B cell (primary cell): ENCODE data around the gene SGTA. TPM values are rescaled to one million over a fixed set of nuclear protein-coding genes. Genes with fewer than 3 reads are reported as not detected.
A peak's percentile ranks its signal among the peaks of the same experiment; 100 is the strongest.

Source experiments
- ATAC-seq: fragments of 200-7000 bp; cut with Tn5 transposase; one replicate; pipeline ENCODE4 v1.10.0; 2021; ENCODE audit warnings: low read depth, mild to moderate bottlenecking, moderate number of reproducible peaks, moderate library complexity
- CTCF ChIA-PET: fragments of 350-600 bp; sonication (Branson Sonifier 250); formaldehyde crosslinking; loops from one replicate; lab custom pipeline; 2021; ENCODE audit warnings: antibody characterized with exemption, inconsistent platforms; lab: Charles Lee
- POLR2A ChIA-PET: fragments of 350-600 bp; sonication (Branson Sonifier 250); formaldehyde crosslinking; loops from one replicate; lab custom pipeline; 2021; ENCODE audit warnings: antibody characterized with exemption; lab: Charles Lee
- DNase-seq: peaks from one replicate; pipeline ENCODE4 v3.0.0; 2013
- H2AFZ ChIP-seq: 2 replicates; pipeline ENCODE4 v1.6.1; 2012; ENCODE audit warnings: mild to moderate bottlenecking, low read depth, low read length; ENCODE audit not compliant: insufficient read depth, poor library complexity, severe bottlenecking
- H3K27ac ChIP-seq, 2 donors: 1 replicate in 1 of 2; 2 replicates in 1 of 2; pipeline ENCODE4 v1.5.1; 2012 to 2013; ENCODE audit warnings: low read length in 2 of 2, mild to moderate bottlenecking in 2 of 2, moderate library complexity in 1 of 2
- H3K27me3 ChIP-seq, 4 experiments: fragments of 200-600 bp in 1 of 4; sonication (generic) in 1 of 4; replicated peaks in 1 of 4; 1 replicate in 2 of 4; 2 replicates in 2 of 4; pipeline versions ENCODE4 v1.6.1 to v1.7.0; 2013 to 2016; ENCODE audit warnings: low read length in 3 of 4, mild to moderate bottlenecking in 2 of 4, mixed read lengths in 1 of 4, moderate library complexity in 1 of 4; ENCODE audit not compliant: insufficient read depth in 4 of 4, control insufficient read depth in 3 of 4; ENCODE audit errors: control extremely low read depth in 1 of 4
- H3K36me3 ChIP-seq, 2 experiments: replicated peaks in 1 of 2; 1 replicate in 1 of 2; 2 replicates in 1 of 2; pipeline versions ENCODE4 v1.6.1 to v1.7.1; 2013; ENCODE audit warnings: low read length in 1 of 2; ENCODE audit not compliant: insufficient read depth in 2 of 2, control insufficient read depth in 1 of 2; ENCODE audit errors: control extremely low read depth in 1 of 2, extremely low read depth in 1 of 2
- H3K4me1 ChIP-seq, 2 donors: fragments of 200-600 bp in 1 of 2; sonication (generic) in 1 of 2; 1 replicate in 1 of 2; 2 replicates in 1 of 2; pipeline versions ENCODE4 v1.5.1 to v1.6.1; 2013 to 2017; ENCODE audit warnings: low read length in 2 of 2; ENCODE audit not compliant: control insufficient read depth in 2 of 2, insufficient read depth in 2 of 2
- H3K4me2 ChIP-seq: replicated peaks from 2 replicates; pipeline ENCODE3; 2012; ENCODE audit warnings: mild to moderate bottlenecking, low read depth, low read length; ENCODE audit not compliant: poor library complexity, severe bottlenecking
- H3K4me3 ChIP-seq, 5 experiments: fragments of 200-600 bp in 1 of 5; sonication (generic) in 1 of 5; 1 replicate in 3 of 5; 2 replicates in 2 of 5; pipeline versions ENCODE4 v1.5.1 to v1.7.0; 2011 to 2016; ENCODE audit warnings: low read length in 4 of 5, mild to moderate bottlenecking in 4 of 5, low read depth in 2 of 5, control low read depth in 1 of 5, moderate library complexity in 1 of 5; ENCODE audit not compliant: insufficient read depth in 1 of 5; ENCODE audit errors: control extremely low read depth in 1 of 5, extremely low read depth in 1 of 5
- H3K79me2 ChIP-seq: fragments of 200-600 bp; sonication (generic); one replicate; pipeline ENCODE4 v1.6.0; 2016; ENCODE audit warnings: low read length; ENCODE audit not compliant: control insufficient read depth, insufficient read depth
- H3K9ac ChIP-seq: fragments of 200-600 bp; sonication (generic); 2 replicates; pipeline ENCODE4 v1.6.1; 2017; ENCODE audit warnings: mild to moderate bottlenecking, low read length, moderate library complexity
- H3K9me3 ChIP-seq, 3 donors: one replicate each; pipeline versions ENCODE4 v1.6.1 to v1.7.1; 2013; ENCODE audit warnings: low read length in 2 of 3; ENCODE audit not compliant: control insufficient read depth in 2 of 3, insufficient read depth in 1 of 3; ENCODE audit errors: control extremely low read depth in 1 of 3
- H4K20me1 ChIP-seq: 2 replicates; pipeline ENCODE4 v1.6.0; 2012; ENCODE audit warnings: mild to moderate bottlenecking, low read length; ENCODE audit not compliant: insufficient read depth, control insufficient read depth, poor library complexity, severe bottlenecking
- H3K27ac Mint-ChIP-seq: one replicate; pipeline ENCODE4 v1.8.0; 2021; ENCODE audit warnings: mixed read lengths
- H3K27me3 Mint-ChIP-seq: one replicate; pipeline ENCODE4 v1.8.0; 2021; ENCODE audit warnings: mixed read lengths
- H3K4me1 Mint-ChIP-seq: one replicate; pipeline ENCODE4 v1.8.0; 2021; ENCODE audit warnings: mixed read lengths
- H3K4me3 Mint-ChIP-seq: one replicate; pipeline ENCODE4 v1.8.0; 2021; ENCODE audit warnings: mixed read lengths
- H3K9me3 Mint-ChIP-seq: one replicate; pipeline ENCODE4 v1.8.0; 2022; ENCODE audit warnings: mixed read lengths; ENCODE audit not compliant: insufficient read depth
- CTCF ChIP-seq: fragments of 200-600 bp; IDR thresholded peaks from one replicate; pipeline ENCODE4 v1.8.0; 2022; ENCODE audit warnings: antibody characterized with exemption, mild to moderate bottlenecking
- EZH2 ChIP-seq: IDR thresholded peaks from 2 replicates; pipeline ENCODE4 v1.6.1; 2012; ENCODE audit warnings: borderline replicate concordance, low read depth, mild to moderate bottlenecking, moderate library complexity, low read length; ENCODE audit not compliant: insufficient read depth, poor library complexity, severe bottlenecking
- WGBS: methylation state at CpG from one replicate; pipeline ENCODE4 v1.1.5; 2013; ENCODE audit warnings: missing lambda C conversion rate; ENCODE audit not compliant: insufficient coverage; 5-methylcytosine and 5-hydroxymethylcytosine counted together
- intact Hi-C: fragments of 100-400 bp; cut with micrococcal nuclease; formaldehyde crosslinking; loops from one replicate; pipeline ENCODE4 v1.10.0; 2022
- polyA plus RNA-seq: library from polyadenylated mRNA; depleted of rRNA; stranded (reverse); fragments of >200 nt; gene quantifications from 2 replicates; pipeline ENCODE4 v1.2.3, GENCODE V29; 2012
- total RNA-seq, 2 donors: library from RNA; stranded (reverse); fragments of 120-200 nt in 1 of 2; gene quantifications; 1 replicate in 1 of 2; 2 replicates in 1 of 2; pipeline versions ENCODE4 v1.2.3 to v1.2.4, GENCODE V29; 2013 to 2022

SGTA gene
- total and polyA plus RNA-seq, 2 donors (not counting 1 experiment from before 2014, with no cell fraction given): 36.6 to 42.0 TPM

GRCh38 chr19:2740314-2740656, 42.8 kb downstream of the SGTA start:
- intact Hi-C loops: loop anchor here (1.0 to 10.0 kb wide), 4 partner anchors 9 to 265 kb away; partner anchors contain the start of genes GADD45B, GNG7 and SGTA
- CTCF ChIA-PET: interaction anchor here (1.1 to 2.6 kb wide), 2 partner anchors 42 to 92 kb away, joined by 3 to 20 read pairs; no protein-coding TSS in a partner anchor
- H3K4me2 ChIP-seq: peak overlapping the region; percentile 94

More at GRCh38 chr19:2740314-2740656, 42.8 kb downstream of the SGTA start:
- Mint-ChIP-seq H3K4me1 (peaks cover 23% of the 10 kb centered on the region), H3K4me3 (peak overlapping the region; percentile 92), H3K27me3 (peaks cover 10% of the 10 kb centered on the region), H3K27ac (peak overlapping the region; percentile 81), H3K9me3 (no peaks in the 10 kb centered on the region)
- no peak for TF ChIP-seq CTCF
- no peak for TF ChIP-seq EZH2
- Histone ChIP-seq H3K79me2 (peaks cover 30% of the 10 kb centered on the region), H3K4me1 (peaks cover 10 to 18% of the 10 kb centered on the region in 2 donors), H3K9ac (peak overlapping the region; percentile 94), H2AFZ (peak overlapping the region; percentile 76), H3K27ac (no peak overlapping the region), H3K27me3 (no peaks in the 10 kb centered on the region), H4K20me1 (peaks cover 13% of the 10 kb centered on the region), H3K9me3 (peaks cover 0 to 12% (median 0%) of the 10 kb centered on the region in 3 donors), H3K4me3 (no peak overlapping the region), H3K36me3 (peaks cover 5 to 19% of the 10 kb centered on the region in 2 experiments)
- no peak for ATAC-seq
- WGBS: 67% methylated on average over 8 of the region's 13 CpGs
- POLR2A ChIA-PET: interaction anchor here (0.7 kb wide), 1 partner anchor 38 kb away, joined by 4 read pairs; the partner anchor contains the start of gene GNG7
- DNase-seq: no peak
